Psoas muscle (tissue), 8 donors: ENCODE measurements around the gene MRPS27. TPM values are rescaled to one million over a fixed set of nuclear protein-coding genes. Genes with fewer than 3 reads are reported as not detected.

Experiments
- ATAC-seq, 4 donors: fragments of 200-7000 bp; cut with Tn5 transposase; one replicate each; pipeline ENCODE4 v1.9.1; 2020; ENCODE audit warnings: moderate library complexity in 3 of 4, mild to moderate bottlenecking in 2 of 4
- DNase-seq, 2 donors: peaks; one replicate each; pipeline ENCODE4 v3.0.0-alpha.2; 2020
- H3K27ac ChIP-seq: fragments of 200-600 bp; one replicate; pipeline ENCODE4 v1.8.0; 2022
- H3K27me3 ChIP-seq, 3 donors: fragments of 200-600 bp in 1 of 3; one replicate each; pipeline versions ENCODE4 v1.6.1 to v1.8.0; 2013 to 2022; ENCODE audit warnings: low read length in 2 of 3, mild to moderate bottlenecking in 2 of 3, moderate library complexity in 1 of 3; ENCODE audit not compliant: insufficient read depth in 3 of 3
- H3K36me3 ChIP-seq, 2 donors: fragments of 200-600 bp in 1 of 2; one replicate each; pipeline versions ENCODE4 v1.6.1 to v1.8.0; 2013 to 2022; ENCODE audit warnings: low read depth in 1 of 2, mild to moderate bottlenecking in 1 of 2, moderate library complexity in 1 of 2; ENCODE audit not compliant: insufficient read depth in 1 of 2
- H3K4me1 ChIP-seq: fragments of 200-600 bp; one replicate; pipeline ENCODE4 v1.8.0; 2022
- H3K4me3 ChIP-seq: fragments of 200-600 bp; one replicate; pipeline ENCODE4 v1.8.0; 2022; ENCODE audit warnings: mild to moderate bottlenecking
- H3K9me3 ChIP-seq: fragments of 200-600 bp; one replicate; pipeline ENCODE4 v1.8.0; 2022
- CTCF ChIP-seq: fragments of 200-600 bp; IDR thresholded peaks from one replicate; pipeline ENCODE4 v1.8.0; 2022; ENCODE audit warnings: antibody characterized with exemption
- WGBS, 3 donors: extraction: QIAGEN DNeasy Blood & Tissue Kit; methylation state at CpG; one replicate each; pipeline versions ENCODE4 v1.1.6 to v1.1.7; 2013; 5-methylcytosine and 5-hydroxymethylcytosine counted together
- intact Hi-C, 2 donors: fragments of 100-400 bp; cut with DNase I; formaldehyde crosslinking; loops; one replicate each; pipeline versions ENCODE4 v1.11.0 to v1.14.2; 2022
- polyA plus RNA-seq, 3 donors: library from polyadenylated mRNA; stranded (reverse); fragments of 200-250 nt; gene quantifications; one replicate each; pipeline ENCODE4 v1.2.3, GENCODE V29; 2013
- total RNA-seq, 4 donors: library from RNA; stranded (reverse); fragmentation: NEBNext Ultra II Directional in 2 of 4; extraction: Animal tissue kit (Norgen Biotek cat#: 25700) in 2 of 4; gene quantifications; one replicate each; pipeline versions ENCODE4 v1.2.1 to v1.2.4, GENCODE V29; 2021 to 2023
- donor health status: healthy with polysubstance abuse.
- donor health status: DM: no; HTN: no; CAD: no; lungs with moderate emphysema.
- donor health status: Bipolar disorder and iron deficiency.
- donor health status: healthy.
- donor health status: DM: yes; HTN: yes; CAD: no.
- donor health status: DM: no; HTN: no; CAD: no.
- donor health status: DM: no; HTN: no; CAD: no.
- donor health status: DM: yes; HTN: yes; CAD: no.

MRPS27 gene
- total and polyA plus RNA-seq, 7 donors, result 34.9 to 76.9 (median 55.5) TPM

- H3K27me3 ChIP-seq, result no peaks in the 10 kb centered on the region
- H3K36me3 ChIP-seq, result peaks cover 0 to 16% of the 10 kb centered on the region in 2 donors
- intact Hi-C loops, result no loop called here
- no peak overlapping the region for H3K27ac ChIP-seq
- H3K4me1 ChIP-seq, result peaks cover 14% of the 10 kb centered on the region
- ATAC-seq (no peak), DNase-seq (no peak)
- 79 to 82% (median 80%) methylated on average over 3 of the region's 3 CpGs for WGBS, 3 donors
- no peak overlapping the region for H3K4me3 ChIP-seq
- no peak for TF ChIP-seq CTCF
- no peaks in the 10 kb centered on the region for H3K9me3 ChIP-seq
These were observed 35.2 kb downstream of the MRPS27 start for GRCh38 chr5:72284559-72285423.

- TF ChIP-seq CTCF, result no peak
- Histone ChIP-seq H3K27ac (no peak overlapping the region), H3K36me3 (peaks cover 0 to 16% of the 10 kb centered on the region in 2 donors), H3K4me1 (peaks cover 14% of the 10 kb centered on the region), H3K27me3 (no peaks in the 10 kb centered on the region), H3K9me3 (no peaks in the 10 kb centered on the region), H3K4me3 (no peak overlapping the region)
- DNase-seq (no peak), ATAC-seq (peak in 1 of 4 donors; percentile 40)
- intact Hi-C loops, result no loop called here
- 56 to 77% (median 61%) methylated on average over 2 of the region's 2 CpGs for WGBS, 3 donors
These were observed 36.7 kb downstream of the MRPS27 start for GRCh38 chr5:72283358-72283757.

GRCh38 chr5:72282878-72283277, 37.2 kb downstream of the MRPS27 start:
- WGBS, 3 donors, result 77 to 89% (median 79%) methylated on average over 2 of the region's 2 CpGs
- H3K36me3 ChIP-seq, result peaks cover 0 to 12% of the 10 kb centered on the region in 2 donors
- no peaks in the 10 kb centered on the region for H3K27me3 ChIP-seq
- no peak for DNase-seq
- H3K27ac ChIP-seq, result peak overlapping the region; percentile 25
- H3K9me3 ChIP-seq, result no peaks in the 10 kb centered on the region
- H3K4me1 ChIP-seq, result peaks cover 14% of the 10 kb centered on the region
- no peak for TF ChIP-seq CTCF
- intact Hi-C loops, result no loop called here
- H3K4me3 ChIP-seq, result no peak overlapping the region
- ATAC-seq, result peak in 1 of 4 donors; percentile 31

GRCh38 chr5:72281764-72282499, 38.1 kb downstream of the MRPS27 start:
- H3K4me1 ChIP-seq, result peaks cover 14% of the 10 kb centered on the region
- no peaks in the 10 kb centered on the region for H3K27me3 ChIP-seq
- DNase-seq, result no peak
- intact Hi-C loops, result no loop called here
- peak overlapping the region; percentile 25 for H3K27ac ChIP-seq
- H3K9me3 ChIP-seq, result no peaks in the 10 kb centered on the region
- no peak for TF ChIP-seq CTCF
- peak in 2 of 4 donors; percentile 37 to 77 for ATAC-seq
- 51 to 60% (median 53%) methylated on average over 3 of the region's 3 CpGs for WGBS, 3 donors
- H3K36me3 ChIP-seq, result peaks cover 0 to 9% of the 10 kb centered on the region in 2 donors
- H3K4me3 ChIP-seq, result no peak overlapping the region
